Measurements from ENCODE around the gene KRT15. TPM values are rescaled to one million over a fixed set of nuclear protein-coding genes. Genes with fewer than 3 reads are reported as not detected.

Gene KRT15
- total and polyA plus RNA-seq, 2 of the 8 experiments (the other 6 are each of a cell fraction or from before 2014, with no cell fraction given): 0.11 to 0.13 TPM

DNA sequence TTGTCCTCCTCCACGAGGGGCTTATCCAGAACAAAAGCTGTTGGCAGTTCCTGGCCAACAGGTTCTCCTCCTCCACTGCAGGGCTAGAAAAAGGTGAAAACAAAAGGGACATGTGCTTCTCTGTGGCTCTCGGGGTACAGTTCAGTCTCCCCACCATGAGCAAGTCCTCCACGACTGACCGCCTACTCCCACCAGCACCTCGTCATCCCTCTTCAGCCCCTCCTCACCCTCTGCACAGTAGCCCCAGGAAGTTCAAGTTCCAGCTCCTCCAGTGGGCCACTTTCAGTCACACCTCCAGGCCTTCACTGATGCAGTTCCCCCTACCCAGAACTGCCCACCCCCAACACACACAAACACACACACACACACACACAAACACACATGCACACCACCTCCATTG is 33.8 kb upstream of the KRT15 start (continued):
- no peak for TF ChIP-seq ASH2L (IDR thresholded peaks at IDR 0.05; ENCODE audit: low read length)
- no peak for TF ChIP-seq EGR1 (IDR thresholded peaks at IDR 0.05; ENCODE audit: borderline replicate concordance, low read depth, low read length)
- no peak for TF ChIP-seq SP1 (IDR thresholded peaks at IDR 0.05; ENCODE audit: low read depth, low read length)
- no peak for TF ChIP-seq TEAD4 (IDR thresholded peaks at IDR 0.05; ENCODE audit: low read depth, low read length)
- TF ChIP-seq SRF (IDR thresholded peaks at IDR 0.05; ENCODE audit: low read depth, low read length): no peak
